Bone marrow (tissue), 2 donors: ENCODE data around the gene AIG1.
"Not testable (repeated sequence)": the region's sequence is repeated elsewhere in the genome, so short reads cannot be mapped to it uniquely, and the experiment has no call there.

ENCODE experiments used
- DNase-seq, 2 donors: peaks; one replicate each; lab custom pipeline; 2025; lab: John Stamatoyannopoulos, UW

The AIG1 gene

DNA sequence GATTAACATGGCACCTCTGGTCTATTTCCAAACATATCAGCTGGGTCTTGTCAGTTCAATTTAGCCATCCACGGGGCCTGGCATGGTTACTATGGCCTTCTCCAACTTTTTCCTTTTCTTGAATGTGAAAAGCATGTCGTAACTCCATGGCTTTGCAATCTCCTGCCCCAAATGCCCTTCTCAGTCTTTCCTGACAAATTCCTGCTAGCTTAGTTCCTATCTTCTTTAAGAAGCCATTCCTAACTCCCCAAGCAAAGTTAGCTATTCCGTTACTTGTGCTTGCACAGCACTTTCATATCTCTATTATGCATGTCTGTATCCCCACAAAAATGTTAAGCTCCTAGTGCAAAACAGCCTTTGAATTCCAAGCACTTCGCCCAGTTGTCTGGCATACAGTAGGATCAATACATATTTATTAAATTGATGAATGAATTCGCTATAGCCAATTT, 105.6 kb downstream of the AIG1 start:
- no peak for DNase-seq

DNA sequence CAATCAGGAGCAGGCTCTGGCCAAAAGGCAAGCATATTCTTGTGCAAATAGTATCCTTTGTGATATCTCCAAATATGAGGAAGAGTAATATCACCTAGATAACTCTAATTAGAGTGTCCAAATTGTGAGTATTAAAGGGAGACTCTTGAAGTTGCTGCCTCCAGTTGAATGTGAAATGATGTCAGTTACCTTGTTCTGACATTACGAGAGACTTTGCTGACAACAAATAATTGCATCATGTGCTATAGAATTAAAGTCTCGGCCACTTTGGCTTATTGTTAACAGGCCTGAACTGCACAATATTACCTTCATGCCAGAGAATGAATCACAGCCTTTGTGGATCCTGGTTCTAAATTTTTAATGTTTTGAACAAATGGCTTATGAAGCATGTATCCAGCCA, 106.5 kb downstream of the AIG1 start:
- DNase-seq = no peak

DNA sequence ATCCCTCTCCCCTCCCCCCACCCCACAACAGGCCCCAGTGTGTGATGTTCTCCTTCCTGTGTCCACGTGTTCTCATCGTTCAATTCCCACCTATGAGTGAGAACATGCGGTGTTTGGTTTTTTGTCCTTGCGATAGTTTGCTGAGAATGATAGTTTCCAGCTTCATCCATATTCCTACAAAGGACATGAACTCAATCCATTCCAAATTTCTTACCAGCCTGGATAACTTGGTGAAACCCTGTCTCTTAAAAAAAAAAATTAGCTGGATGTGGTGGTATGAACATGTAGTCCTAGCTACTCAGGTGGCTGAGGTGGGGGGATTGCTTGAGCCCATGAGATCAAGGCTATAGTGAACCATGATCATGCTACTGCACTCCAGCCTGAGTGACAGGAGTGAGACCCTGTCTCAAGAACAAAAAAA, 107.7 kb downstream of the AIG1 start:
- not testable (repeated sequence) for DNase-seq

DNA sequence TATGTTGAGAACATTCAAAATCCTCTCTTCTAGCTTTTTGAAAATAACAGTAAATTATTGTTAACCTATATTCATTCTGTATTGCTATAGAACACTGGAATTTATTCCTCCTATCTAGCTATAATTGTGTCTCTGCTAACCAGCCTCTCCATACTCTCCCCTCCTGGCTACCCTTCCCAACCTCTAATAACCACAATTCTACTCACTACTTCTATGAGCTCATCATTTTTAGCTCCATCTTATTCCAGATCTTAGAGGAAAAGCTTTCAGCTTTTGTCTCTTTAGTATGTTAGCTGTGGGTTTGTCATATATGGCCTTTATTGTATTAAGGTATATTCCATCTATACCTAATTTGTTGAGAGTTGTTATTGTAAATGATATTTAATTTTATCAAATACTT, 108.8 kb downstream of the AIG1 start:
- no peak for DNase-seq

DNA sequence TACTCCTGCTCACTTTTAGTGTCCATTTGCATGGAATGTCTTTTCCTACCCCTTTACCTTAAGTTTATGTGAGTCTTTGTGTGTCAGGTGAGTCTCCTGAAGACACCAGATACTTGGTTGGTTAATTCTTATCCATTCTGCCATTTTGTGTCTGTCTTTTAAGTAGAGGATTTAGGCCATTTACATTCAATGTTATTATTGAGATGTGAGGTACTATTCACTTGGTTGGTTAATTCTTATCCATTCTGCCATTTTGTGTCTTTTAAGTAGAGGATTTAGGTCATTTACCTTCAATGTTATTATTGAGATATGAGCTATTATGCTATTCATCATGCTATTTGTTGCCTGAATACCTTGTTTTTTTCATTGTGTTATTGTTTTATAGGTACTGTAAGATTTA, 113.8 kb downstream of the AIG1 start:
- no peak for DNase-seq

DNA sequence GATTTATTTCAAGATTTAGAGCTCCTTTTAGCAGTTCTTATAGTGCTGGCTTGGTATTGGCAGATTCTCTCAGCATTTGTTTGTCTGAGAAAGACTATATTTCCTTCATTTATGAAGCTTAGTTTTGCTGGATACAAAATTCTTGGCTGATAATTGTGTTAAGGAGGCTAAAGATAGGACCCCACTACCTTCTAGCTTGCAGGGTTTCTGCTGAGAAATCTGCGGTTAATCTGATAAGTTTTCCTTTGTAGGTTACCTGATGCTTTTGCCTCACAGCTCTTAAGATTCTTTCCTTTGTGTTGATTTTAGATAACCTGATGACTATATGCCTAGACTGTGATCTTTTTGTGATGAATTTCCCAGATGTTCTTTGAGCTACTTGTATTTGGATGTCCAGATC, 114.3 kb downstream of the AIG1 start:
- DNase-seq = no peak

DNA sequence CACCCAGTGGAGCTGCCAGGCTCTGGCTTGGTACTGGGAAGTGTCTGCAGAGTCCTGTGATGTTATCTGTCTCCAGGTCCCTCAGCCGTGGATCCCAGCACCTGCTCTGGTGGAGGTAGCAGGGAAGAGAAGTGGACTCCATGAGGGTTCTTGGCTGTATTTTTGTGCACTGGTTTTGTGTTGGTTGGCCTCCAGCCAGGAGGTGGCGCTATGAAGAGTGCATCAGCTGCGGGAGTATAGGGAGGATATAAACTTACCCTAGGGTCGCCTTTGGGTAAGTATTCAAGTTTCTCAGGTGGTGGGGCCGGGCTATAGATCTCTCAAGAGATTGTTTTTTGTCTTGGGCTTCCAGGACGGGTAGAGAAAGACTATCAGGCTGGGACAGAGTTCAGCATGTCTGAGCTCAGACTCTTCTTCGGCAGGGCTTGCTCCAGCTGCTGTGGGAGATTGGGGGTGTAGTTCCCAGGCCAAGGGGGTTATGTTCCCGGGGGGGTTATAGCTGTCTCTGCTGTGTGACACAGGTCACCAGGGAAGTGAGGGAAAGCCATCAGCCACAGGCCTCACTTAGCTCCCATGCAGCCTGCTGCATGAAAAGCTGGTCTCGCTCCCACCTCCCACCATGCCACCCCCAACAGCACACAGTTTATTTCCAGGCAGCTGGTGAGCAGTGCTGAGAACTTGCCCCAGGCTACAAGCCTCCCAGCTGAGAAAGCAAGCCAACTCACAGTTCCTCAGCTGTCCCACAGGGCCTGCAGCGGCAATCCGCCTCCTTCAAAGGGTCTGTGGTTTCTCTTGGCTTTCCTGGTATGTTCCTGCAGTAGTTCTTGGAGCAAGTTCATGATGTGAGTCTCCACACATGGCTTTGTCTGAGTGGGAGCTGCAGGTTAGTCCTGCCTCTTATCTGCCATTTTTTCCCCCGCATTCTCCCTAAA, 115.7 kb downstream of the AIG1 start:
- DNase-seq = no peak

DNA sequence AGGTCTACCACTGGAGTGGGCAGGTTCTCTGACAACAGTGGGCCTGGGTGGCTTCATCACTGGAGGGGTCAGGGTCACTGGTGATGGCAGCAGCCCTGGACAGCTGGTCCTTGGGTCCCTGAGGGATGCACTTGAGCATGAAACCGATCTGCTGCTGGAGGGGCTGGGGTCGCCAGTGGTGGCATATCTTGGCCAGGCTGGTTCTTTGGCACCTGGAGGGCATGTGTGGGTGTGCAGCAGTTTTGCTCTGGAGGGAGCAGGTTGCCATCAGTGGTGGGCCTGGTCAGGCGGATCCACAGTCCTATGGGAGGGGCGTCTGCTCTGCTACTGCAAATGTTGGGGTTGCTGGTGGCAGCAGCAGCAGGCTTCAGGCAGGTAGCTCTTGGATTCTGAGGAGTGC, 117.0 kb downstream of the AIG1 start:
- DNase-seq = no peak

DNA sequence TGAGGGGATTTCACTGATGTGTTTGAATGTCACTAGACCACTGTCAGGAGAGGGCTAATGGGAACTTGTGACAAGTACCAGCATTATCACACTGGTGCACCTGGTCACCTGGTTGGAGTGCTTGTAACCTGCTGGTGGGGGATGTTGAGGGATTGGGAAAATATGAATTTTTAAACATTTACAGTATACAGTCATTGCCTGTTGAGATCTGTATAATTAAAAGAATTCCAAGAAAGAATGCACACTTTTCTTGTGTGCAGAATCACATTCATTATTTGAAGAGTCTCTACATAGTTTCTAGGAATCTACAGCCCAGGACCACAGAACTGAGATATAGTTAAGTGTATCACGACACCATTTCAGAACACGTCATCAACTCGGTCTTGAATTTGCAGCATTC, 118.4 kb downstream of the AIG1 start:
- no peak for DNase-seq

DNA sequence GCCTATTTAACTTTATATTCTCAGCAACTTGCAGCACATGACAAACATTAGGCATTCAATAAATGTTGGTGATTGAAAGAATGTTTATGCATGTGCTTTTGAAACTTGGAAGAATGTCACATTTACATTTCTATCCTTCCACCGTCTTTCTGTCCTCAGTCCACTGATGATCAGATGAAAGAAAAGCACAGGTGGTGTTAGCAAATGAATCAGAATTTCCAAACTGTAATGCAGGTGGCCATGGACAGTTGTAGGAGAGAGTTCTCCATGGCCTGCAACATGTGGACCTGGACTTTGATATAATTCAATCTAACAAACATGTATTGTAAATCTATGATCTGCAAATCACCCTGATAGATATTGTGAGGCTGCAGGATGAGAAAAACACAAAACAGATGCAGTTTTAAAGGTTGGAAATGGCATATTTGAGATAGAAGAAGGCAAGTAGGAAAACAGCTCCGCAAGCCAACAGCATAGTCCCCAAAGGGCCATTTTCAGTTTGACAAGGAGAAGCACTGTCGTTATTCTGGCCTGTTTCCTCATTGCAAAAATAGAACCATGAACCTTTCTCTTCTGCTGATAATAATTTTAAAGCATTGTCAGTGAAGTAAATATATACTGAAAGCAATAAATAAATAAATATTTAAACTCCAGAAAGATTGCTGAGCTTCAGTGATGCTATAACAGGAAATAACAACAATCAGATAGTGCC, 119.4 kb downstream of the AIG1 start:
- DNase-seq = no peak

DNA sequence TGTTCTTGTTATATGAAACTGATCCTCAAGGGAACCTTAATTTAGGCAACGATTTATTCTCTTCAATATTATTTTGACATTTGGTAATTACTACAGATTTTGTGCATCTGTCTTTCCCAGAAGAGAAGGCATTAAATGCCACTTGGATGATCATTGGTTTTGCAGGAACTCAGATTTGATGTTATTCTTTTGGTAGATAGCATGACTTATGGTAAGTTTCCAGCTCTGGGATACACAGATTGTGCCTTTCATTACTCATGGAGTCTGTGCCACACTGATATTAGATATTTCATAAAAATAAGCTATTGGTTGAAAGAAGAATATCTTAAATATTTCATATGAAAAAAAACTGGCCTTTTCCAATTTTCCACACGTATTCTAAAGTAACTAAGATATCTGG, 120.1 kb downstream of the AIG1 start:
- DNase-seq = no peak

DNA sequence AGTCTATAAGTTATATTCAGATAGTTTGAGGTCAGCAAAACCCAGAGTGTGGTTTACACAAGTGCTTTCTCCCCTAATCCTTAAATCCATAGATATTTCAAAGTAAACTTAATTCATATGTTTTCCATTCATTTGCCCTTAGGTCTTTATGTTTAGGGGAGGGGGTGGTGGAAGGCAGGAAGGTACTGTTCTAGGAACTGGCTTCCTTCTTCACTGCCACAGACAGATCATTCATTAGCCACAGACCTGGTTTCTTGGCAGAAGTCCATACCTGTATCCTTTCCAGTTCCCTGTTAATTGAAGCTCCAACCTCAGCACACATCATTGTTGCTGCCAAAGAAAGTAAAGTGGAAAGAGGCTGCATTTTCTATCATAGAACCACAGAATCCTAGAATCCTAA, 123.0 kb downstream of the AIG1 start:
- no peak for DNase-seq

DNA sequence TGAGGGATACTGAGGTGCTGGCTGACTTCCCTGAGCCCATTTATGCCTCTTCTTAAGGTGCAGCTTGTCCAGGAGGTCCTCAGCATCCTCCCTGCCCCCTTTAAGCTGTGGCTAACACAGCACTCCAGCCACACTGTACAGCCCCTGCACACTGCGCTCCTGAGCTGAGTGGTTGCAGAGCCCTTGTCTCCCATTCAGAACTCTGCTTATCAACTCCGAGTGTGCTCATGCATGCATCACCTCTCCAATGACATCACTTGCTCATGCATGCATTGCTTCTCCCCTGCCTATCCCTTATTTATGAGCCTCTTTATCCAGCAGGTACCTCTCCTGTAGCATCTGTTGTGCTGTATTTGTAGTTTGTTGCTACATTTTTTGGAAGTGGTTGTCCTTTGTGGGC, 124.6 kb downstream of the AIG1 start:
- DNase-seq = no peak

DNA sequence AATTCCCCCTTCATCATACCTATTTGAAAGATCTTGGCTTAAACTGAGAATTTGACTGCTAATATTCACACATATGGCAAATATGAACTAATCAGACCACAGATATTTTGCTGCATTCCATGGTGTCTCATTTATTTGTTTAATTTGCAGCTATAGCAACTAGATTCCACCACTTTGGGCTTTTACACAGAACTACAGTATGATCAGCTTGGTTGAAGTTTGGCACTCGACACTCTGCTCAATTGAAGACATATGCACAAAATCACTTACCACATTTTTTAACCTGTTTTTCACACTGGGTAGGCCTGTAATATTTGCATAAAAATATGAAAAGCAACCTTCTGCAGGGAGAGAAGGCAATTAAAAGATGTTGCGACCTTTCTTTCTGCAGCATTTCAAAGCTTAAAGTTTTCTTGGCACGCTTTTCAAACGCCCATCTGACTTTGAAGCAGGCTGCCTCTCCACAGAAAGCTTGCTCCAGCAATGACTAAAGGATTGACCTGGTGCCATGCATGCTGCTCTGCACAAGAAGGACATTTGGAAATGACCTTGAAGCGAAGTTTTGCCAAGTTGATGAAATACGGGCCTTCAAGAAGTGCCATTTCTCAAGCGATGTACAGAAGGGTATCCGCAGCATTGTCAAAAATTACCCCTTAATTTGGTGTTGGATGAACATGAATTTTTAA, 126.7 kb downstream of the AIG1 start:
- DNase-seq = no peak

DNA sequence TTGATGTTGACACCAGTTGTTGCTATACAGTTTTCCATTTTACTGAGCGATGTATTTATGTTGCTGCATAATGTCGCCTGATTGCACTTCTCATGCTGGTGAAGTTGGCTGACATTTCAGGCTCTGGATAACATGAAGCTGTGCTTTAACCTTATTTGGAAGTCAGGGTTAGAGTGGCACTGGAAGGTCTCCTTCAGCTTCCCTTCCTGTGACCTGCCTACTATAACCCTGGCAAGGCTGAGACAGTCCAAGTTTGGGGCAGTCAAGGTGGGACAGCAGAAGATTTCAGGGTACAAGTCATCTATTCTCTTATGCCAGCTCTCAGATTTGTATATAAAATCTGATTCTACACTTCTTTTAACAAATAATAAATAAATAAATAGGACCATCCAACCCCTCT, 127.6 kb downstream of the AIG1 start:
- DNase-seq = no peak

DNA sequence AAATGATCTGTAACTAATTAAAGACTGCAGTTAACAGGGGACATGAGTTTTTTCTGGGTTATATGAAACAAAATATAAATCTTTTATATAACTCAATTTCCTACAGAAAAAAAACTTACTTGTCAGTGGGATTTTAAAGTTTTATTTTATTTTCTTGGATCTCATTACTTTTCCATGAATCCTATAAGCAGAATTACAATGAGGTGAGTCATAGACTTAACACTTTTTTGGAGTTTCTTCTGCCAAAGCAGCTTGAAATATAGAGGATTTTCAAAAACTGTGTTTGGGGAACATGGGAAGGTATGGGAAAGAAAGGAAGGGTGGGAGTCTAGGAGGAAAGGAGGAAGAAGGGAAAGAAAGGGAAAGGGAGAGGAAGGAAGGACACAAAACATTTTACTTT, 130.7 kb downstream of the AIG1 start:
- no peak for DNase-seq

DNA sequence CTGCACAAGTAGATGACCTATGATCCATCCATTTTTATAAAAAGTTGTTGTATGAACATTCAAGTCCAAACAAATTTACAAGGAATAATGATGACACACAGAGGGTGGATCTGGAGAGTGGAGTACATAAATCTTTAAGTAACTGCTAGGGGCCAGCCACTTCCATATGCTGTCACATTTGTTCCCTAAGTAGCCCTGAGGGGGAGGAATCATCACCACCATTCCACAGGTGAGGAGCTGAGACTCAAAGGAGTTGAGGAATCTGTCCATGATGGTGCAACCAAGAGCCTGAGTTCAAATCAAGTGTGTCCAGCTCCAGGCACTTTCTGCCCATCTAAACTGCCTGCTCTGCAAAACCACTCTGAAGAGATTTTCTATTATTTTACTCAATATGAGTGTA, 132.1 kb downstream of the AIG1 start:
- DNase-seq = no peak

DNA sequence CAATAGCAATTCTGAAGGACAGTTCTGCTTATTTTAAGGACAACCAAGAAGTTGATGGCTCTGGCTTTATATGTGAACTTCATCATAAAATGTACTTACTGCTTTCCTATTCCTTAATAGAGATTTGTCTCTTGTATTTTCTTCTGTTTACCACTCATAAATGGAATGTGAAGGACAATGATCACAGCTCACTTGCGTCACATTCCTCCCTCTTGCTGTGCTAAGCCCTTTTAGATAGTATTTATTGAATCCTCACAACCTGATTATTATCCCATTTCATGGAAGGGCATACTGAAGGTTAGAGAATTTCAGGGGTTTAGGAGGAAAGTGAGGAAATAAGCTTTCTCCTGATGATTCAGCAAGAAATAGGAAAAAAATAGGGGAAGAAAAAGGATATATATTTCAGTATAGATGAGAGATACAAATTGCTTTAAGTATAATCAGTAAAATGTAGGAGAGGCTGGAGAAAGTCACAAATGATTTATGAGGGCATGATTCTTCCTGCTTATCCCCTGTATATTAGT, 132.9 kb downstream of the AIG1 start:
- DNase-seq = no peak

DNA sequence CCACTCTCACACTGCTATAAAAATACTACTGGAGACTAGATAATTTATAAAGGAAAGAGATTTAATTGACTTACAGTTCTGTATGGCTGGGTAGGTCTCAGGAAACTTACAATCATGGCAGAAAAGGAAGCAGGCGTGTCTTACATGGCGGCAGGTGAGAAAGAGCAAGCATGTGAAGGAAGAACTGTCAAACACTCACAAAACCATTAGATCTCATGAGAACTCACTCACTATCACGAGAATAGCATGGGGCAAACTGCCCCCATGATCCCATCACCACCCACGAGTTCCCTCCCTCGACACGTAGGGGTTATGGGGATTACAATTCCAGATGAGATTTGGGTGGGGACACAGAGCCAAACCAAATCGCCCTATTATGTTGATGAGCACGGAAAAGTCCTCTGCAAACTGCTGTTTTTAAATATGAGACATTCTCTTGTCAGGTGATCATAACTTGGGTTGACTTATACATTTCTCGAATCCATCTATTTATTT, 133.5 kb downstream of the AIG1 start:
- DNase-seq = no peak

DNA sequence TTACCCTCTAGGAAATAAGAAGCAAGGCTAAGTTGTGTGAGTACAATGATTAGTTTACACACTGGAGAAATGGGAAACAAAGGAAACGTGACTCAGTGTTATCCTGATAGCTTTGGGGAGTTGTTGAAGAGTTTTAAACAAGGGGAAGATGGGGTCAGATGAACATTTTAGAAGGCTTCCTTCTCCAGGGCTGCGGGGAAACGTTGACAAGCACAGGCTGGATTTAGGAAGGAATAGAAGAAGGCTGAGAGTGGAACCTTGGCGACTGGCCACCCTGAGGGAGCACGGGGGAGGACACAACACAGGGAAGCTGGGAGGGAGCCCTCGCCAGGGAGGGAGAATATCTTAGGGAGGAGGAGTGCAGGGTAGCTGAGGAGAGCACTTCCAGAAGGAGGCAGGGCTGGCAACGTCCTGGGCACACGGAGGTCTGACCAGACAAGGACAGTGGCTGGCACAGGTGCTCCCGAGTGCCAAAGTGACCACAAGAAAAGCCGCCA, 134.7 kb downstream of the AIG1 start:
- DNase-seq = no peak

DNA sequence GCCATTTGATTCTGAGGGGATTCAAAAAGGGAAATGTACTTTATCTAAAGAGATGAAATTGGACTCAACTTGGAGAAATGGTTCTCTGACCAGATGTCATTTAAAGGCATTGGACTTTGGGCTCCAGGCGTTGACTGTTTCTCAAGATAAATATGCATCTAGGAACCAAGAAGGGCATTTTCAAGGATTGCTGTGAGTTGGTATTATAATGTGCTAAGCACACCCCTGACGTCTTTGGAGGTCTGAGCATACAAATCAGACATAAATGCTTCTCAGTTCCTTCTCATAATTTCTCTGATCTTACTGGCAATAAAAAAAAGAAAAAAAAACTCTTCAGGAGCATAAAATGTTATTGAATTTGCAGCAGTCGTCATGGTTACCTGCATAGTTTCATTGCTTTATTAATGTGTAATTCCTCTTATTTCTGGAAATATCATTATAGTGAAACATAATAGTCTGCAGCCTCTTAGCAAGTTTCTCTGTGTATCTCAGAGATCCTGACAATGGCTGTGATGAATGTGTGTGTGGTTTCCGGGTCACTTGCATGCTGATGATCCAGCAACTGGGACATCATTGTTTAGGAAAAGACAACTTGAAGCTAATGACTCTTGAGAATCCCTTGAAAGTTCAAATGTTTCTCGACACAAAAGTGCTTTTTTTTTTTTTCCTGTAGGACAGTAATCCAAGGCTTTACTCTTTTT, 136.0 kb downstream of the AIG1 start:
- no peak for DNase-seq

DNA sequence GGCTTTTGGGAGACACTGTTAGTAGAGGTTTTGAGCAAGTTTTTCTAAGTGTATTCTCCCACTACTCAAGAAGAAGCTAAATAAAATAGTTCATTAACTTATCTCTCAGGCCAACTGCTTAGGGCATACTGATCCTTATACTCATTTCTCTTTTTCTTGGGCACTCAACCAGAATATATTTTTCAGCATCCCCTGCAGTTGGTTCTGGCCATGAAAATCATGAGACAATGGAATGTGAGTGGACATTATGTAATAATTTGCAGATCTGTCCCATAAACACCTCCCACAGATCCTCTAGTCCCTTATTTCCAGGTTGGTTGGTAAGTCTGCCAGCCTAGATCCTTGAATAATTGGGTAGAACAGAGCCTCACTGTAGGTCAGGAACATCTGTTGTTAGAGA, 136.7 kb downstream of the AIG1 start:
- DNase-seq = no peak
